Trophoblast cell (in vitro differentiated cells and primary cell): ENCODE measurements around the gene PALS1.

Experiments
- DNase-seq, 2 donors: peaks; one replicate each; pipeline ENCODE4 v3.0.0-alpha.2; 2016
- H2AFZ ChIP-seq: 2 replicates; pipeline ENCODE4 v1.6.1; 2013; ENCODE audit warnings: low read length, moderate library complexity, mild to moderate bottlenecking; ENCODE audit not compliant: insufficient read depth, poor library complexity
- H2AK5ac ChIP-seq: 2 replicates; pipeline ENCODE4 v1.6.1; 2013; ENCODE audit warnings: mild to moderate bottlenecking, low read length
- H2BK120ac ChIP-seq: 2 replicates; pipeline ENCODE4 v1.6.1; 2013; ENCODE audit warnings: low read length, mild to moderate bottlenecking, moderate library complexity; ENCODE audit not compliant: insufficient read depth, poor library complexity
- H2BK12ac ChIP-seq: 2 replicates; pipeline ENCODE4 v1.6.1; 2013; ENCODE audit warnings: mild to moderate bottlenecking, low read length, moderate library complexity
- H2BK5ac ChIP-seq: 2 replicates; pipeline ENCODE4 v1.6.1; 2013; ENCODE audit warnings: low read length, low read depth, moderate library complexity, mild to moderate bottlenecking; ENCODE audit not compliant: poor library complexity
- H3K14ac ChIP-seq: 2 replicates; pipeline ENCODE4 v1.6.1; 2013; ENCODE audit warnings: mild to moderate bottlenecking, low read length
- H3K18ac ChIP-seq: 2 replicates; pipeline ENCODE4 v1.6.1; 2013; ENCODE audit warnings: mild to moderate bottlenecking, low read length
- H3K23ac ChIP-seq: 2 replicates; pipeline ENCODE4 v1.6.1; 2013; ENCODE audit warnings: low read length
- H3K27ac ChIP-seq: 2 replicates; pipeline ENCODE4 v1.5.1; 2013; ENCODE audit warnings: low read depth, mild to moderate bottlenecking, inconsistent platforms, low read length, moderate library complexity
- H3K27me3 ChIP-seq: 2 replicates; pipeline ENCODE4 v1.6.1; 2013; ENCODE audit warnings: inconsistent platforms, mild to moderate bottlenecking, low read length, moderate library complexity; ENCODE audit not compliant: insufficient read depth
- H3K36me3 ChIP-seq, 2 experiments: 1 replicate in 1 of 2; 2 replicates in 1 of 2; pipeline ENCODE4 v1.6.1; 2013; ENCODE audit warnings: low read length in 2 of 2, mild to moderate bottlenecking in 2 of 2, moderate library complexity in 1 of 2; ENCODE audit not compliant: insufficient read depth in 2 of 2, control insufficient read depth in 1 of 2
- H3K4ac ChIP-seq: 2 replicates; pipeline ENCODE4 v1.6.1; 2013; ENCODE audit warnings: low read depth, mild to moderate bottlenecking, low read length, moderate library complexity
- H3K4me1 ChIP-seq, 2 experiments: 1 replicate in 1 of 2; 2 replicates in 1 of 2; pipeline ENCODE4 v1.6.1; 2013; ENCODE audit warnings: low read length in 2 of 2, mild to moderate bottlenecking in 2 of 2, moderate library complexity in 1 of 2; ENCODE audit not compliant: insufficient read depth in 2 of 2, control insufficient read depth in 1 of 2
- H3K4me2 ChIP-seq: 2 replicates; pipeline ENCODE4 v1.6.1; 2013; ENCODE audit warnings: inconsistent platforms, mild to moderate bottlenecking, low read length, moderate library complexity
- H3K4me3 ChIP-seq: 2 replicates; pipeline ENCODE4 v1.5.1; 2013; ENCODE audit warnings: mild to moderate bottlenecking, low read depth, low read length, inconsistent platforms
- H3K79me1 ChIP-seq: one replicate; pipeline ENCODE4 v1.6.1; 2013; ENCODE audit warnings: low read length
- H3K79me2 ChIP-seq: 2 replicates; pipeline ENCODE4 v1.6.1; 2013; ENCODE audit warnings: low read length, mild to moderate bottlenecking; ENCODE audit not compliant: control insufficient read depth, insufficient read depth, poor library complexity
- H3K9ac ChIP-seq: 2 replicates; pipeline ENCODE4 v1.6.1; 2013; ENCODE audit warnings: mild to moderate bottlenecking, low read length
- H3K9me3 ChIP-seq: 2 replicates; pipeline ENCODE4 v1.6.1; 2013; ENCODE audit warnings: low read depth, mild to moderate bottlenecking, control low read depth, inconsistent platforms, low read length; ENCODE audit not compliant: insufficient read depth
- H4K12ac ChIP-seq: 2 replicates; pipeline ENCODE4 v1.6.1; 2013; ENCODE audit warnings: low read depth, mild to moderate bottlenecking, low read length, moderate library complexity
- H4K8ac ChIP-seq: 2 replicates; pipeline ENCODE4 v1.6.1; 2013; ENCODE audit warnings: low read depth, mild to moderate bottlenecking, low read length, moderate library complexity
- H4K91ac ChIP-seq: one replicate; pipeline ENCODE4 v1.6.1; 2013; ENCODE audit warnings: low read depth, mild to moderate bottlenecking, low read length, moderate library complexity
- WGBS: extraction: QIAGEN DNeasy Blood & Tissue Kit; methylation state at CpG from one replicate; pipeline ENCODE4 v1.1.7; 2013; ENCODE audit warnings: missing lambda C conversion rate; ENCODE audit not compliant: insufficient read length, insufficient coverage; ENCODE audit errors: extremely low coverage; 5-methylcytosine and 5-hydroxymethylcytosine counted together

The PALS1 gene

DNA sequence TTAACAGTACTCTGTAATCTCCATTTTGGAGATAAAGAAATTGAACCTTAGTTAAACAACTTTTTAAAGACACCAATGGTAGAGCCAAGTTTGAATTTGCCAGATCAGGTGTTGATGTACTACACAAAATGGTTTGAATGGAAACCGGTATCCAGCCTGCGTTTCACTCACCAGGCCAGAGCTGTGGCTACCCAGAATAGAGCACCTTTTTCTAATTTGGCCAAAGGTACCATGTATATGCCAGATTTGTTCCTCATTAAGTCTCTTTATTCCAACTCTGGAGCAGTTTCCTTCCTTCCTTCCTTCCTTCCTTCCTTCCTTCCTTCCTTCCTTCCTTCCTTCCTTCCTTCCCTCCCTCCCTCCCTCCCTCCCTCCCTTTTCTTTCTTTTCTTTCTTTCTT is 39.3 kb downstream of the PALS1 start:
- no peak overlapping the region for H3K14ac ChIP-seq
- no peak overlapping the region for H3K4me3 ChIP-seq
- no peak overlapping the region for H2BK120ac ChIP-seq
- no peaks in the 10 kb centered on the region for H3K79me1 ChIP-seq
- no peak overlapping the region for H2AFZ ChIP-seq
- H4K91ac ChIP-seq: no peak overlapping the region
- H2AK5ac ChIP-seq: no peak overlapping the region
- DNase-seq: no peak
- no peak overlapping the region for H3K27ac ChIP-seq
- no peak overlapping the region for H3K23ac ChIP-seq
- no peaks in the 10 kb centered on the region for H3K4me1 ChIP-seq
- H3K79me2 ChIP-seq: no peaks in the 10 kb centered on the region
- WGBS: no CpG with 5 or more reads among the region's 2 CpGs
- no peak overlapping the region for H3K18ac ChIP-seq
- no peaks in the 10 kb centered on the region for H3K27me3 ChIP-seq
- no peak overlapping the region for H3K4ac ChIP-seq
- H3K4me2 ChIP-seq: no peak overlapping the region
- H4K12ac ChIP-seq: no peak overlapping the region
- peaks cover 0 to 2% of the 10 kb centered on the region in 2 experiments for H3K36me3 ChIP-seq
- no peak overlapping the region for H2BK12ac ChIP-seq
- no peaks in the 10 kb centered on the region for H3K9me3 ChIP-seq
- H4K8ac ChIP-seq: no peak overlapping the region
- no peak overlapping the region for H3K9ac ChIP-seq
- H2BK5ac ChIP-seq: no peak overlapping the region

GRCh38 chr14:67285876-67286452 is 44.7 kb downstream of the PALS1 start:
- no peak overlapping the region for H3K27ac ChIP-seq
- no peaks in the 10 kb centered on the region for H3K9me3 ChIP-seq
- H3K14ac ChIP-seq: no peak overlapping the region
- peak in 1 of 2 donors; percentile 86 for DNase-seq
- no peak overlapping the region for H3K9ac ChIP-seq
- no peak overlapping the region for H4K8ac ChIP-seq
- H3K4ac ChIP-seq: no peak overlapping the region
- H3K4me3 ChIP-seq: no peak overlapping the region
- H3K79me1 ChIP-seq: no peaks in the 10 kb centered on the region
- no peak overlapping the region for H4K12ac ChIP-seq
- no peak overlapping the region for H2BK5ac ChIP-seq
- H3K4me1 ChIP-seq: no peaks in the 10 kb centered on the region
- no peak overlapping the region for H2BK12ac ChIP-seq
- H2BK120ac ChIP-seq: no peak overlapping the region
- H4K91ac ChIP-seq: no peak overlapping the region
- H3K36me3 ChIP-seq: peaks cover 0 to 3% of the 10 kb centered on the region in 2 experiments
- no peak overlapping the region for H3K4me2 ChIP-seq
- H2AFZ ChIP-seq: no peak overlapping the region
- H3K23ac ChIP-seq: no peak overlapping the region
- no peaks in the 10 kb centered on the region for H3K79me2 ChIP-seq
- no CpG with 5 or more reads among the region's 2 CpGs for WGBS
- no peak overlapping the region for H2AK5ac ChIP-seq
- no peaks in the 10 kb centered on the region for H3K27me3 ChIP-seq
- no peak overlapping the region for H3K18ac ChIP-seq
